Thyroid gland (tissue), 4 donors: Measurements from ENCODE around the gene RSU1.

ENCODE experiments used
- CTCF ChIP-seq, 6 experiments: fragments of 200-600 bp in 3 of 6; fragments of 450-650 bp in 3 of 6; sonication (generic) in 3 of 6; IDR thresholded peaks; one replicate each; pipeline ENCODE4 v1.5.1; 2016 to 2019; ENCODE audit warnings: antibody characterized with exemption in 6 of 6, mild to moderate bottlenecking in 2 of 6, inconsistent platforms in 1 of 6, moderate library complexity in 1 of 6
- POLR2A ChIP-seq, 2 donors: fragments of 450-650 bp; IDR thresholded peaks; one replicate each; pipeline ENCODE4 v1.6.1; 2017; ENCODE audit warnings: antibody characterized with exemption in 2 of 2, mild to moderate bottlenecking in 2 of 2, moderate library complexity in 1 of 2

- TF ChIP-seq CTCF (IDR thresholded peaks at IDR 0.05) = peak; percentile 40 to 67 (median 58)
- no peak for TF ChIP-seq POLR2A (IDR thresholded peaks at IDR 0.05)
Observed at GRCh38 chr10:16828114-16828568, 10.9 kb upstream of the RSU1 start.
